ENCODE results near the gene DVL2. TPM values are rescaled to one million over a fixed set of nuclear protein-coding genes. Genes with fewer than 3 reads are reported as not detected.
A peak's percentile ranks its signal among the peaks of the same experiment; 100 is the strongest.

DVL2 gene
- total RNA-seq, 1 experiment from 2014 or later, result 45.7 TPM

DNA sequence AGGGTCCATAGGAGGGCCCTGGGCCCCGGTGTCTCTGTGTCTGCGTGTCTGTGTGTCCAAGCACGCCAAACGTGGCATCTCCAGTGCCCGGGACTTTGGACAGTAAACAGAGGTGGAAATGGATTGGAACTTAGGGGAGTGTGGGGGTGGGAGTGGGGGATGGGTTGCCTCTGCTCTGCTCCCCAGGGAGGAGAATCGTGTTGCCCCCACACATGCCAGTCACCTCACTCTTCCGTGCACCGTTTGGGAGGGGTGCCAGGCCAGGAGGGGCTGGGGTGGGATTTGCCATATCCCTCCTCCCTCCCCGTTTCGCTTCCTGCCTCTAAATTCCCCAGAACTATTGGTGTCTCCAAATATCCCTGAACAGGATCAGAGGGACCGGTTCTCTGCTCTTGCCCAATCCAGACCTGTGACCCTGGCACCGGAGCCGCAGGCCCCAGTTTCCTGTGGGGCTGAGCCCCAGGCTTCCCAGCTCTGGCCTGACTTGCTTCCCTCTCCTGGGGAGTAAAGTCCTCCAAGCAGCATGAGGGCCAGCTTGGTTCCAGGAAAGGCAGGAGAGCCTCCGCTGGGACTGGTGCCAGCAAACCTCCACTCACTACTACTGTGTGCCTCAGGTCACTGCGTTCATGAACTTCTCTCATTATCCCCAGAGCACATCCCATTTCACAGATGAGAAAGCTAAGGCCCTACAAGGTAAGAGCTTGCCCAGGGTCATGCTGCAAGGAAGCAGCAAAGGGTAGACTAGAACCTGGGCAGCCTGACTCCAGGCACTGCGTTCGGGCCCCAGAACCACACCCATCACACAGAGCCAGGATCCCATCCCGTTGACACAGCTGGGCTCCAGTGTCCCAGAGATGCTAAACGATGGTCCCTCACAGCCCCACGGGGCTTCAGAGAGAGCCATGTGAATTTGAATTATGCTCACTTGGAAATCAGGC is 54.7 kb downstream of the DVL2 start, which contains the start of gene ASGR1:
ASGR1 (minus strand) TSS at position 54 of the 938 bp plus-strand sequence. CDS start 807 bp downstream, outside the sequence.
- H3K9me3 Mint-ChIP-seq (ENCODE audit: low read depth, unreplicated experiment), result no peaks in the 10 kb centered on the region
- no peak within 1 kb of the TSS for H3K4me3 Mint-ChIP-seq (ENCODE audit: low read depth, unreplicated experiment)
- no peaks in the 10 kb centered on the region for H3K27me3 Mint-ChIP-seq (ENCODE audit: unreplicated experiment)
- peaks cover 10% of the 10 kb centered on the region for H3K4me1 Mint-ChIP-seq (ENCODE audit: low read depth, unreplicated experiment)
- intact Hi-C loops (cut with micrococcal nuclease; ENCODE audit: unreplicated experiment), result no loop called here
- CTCF ChIA-PET, result interaction anchor here (0.5 to 1.1 kb wide), 2 partner anchors 17 to 19 kb away, joined by 3 to 4 read pairs; no protein-coding TSS in a partner anchor
- no peak for DNase-seq
- TF ChIP-seq, protein P1, sequence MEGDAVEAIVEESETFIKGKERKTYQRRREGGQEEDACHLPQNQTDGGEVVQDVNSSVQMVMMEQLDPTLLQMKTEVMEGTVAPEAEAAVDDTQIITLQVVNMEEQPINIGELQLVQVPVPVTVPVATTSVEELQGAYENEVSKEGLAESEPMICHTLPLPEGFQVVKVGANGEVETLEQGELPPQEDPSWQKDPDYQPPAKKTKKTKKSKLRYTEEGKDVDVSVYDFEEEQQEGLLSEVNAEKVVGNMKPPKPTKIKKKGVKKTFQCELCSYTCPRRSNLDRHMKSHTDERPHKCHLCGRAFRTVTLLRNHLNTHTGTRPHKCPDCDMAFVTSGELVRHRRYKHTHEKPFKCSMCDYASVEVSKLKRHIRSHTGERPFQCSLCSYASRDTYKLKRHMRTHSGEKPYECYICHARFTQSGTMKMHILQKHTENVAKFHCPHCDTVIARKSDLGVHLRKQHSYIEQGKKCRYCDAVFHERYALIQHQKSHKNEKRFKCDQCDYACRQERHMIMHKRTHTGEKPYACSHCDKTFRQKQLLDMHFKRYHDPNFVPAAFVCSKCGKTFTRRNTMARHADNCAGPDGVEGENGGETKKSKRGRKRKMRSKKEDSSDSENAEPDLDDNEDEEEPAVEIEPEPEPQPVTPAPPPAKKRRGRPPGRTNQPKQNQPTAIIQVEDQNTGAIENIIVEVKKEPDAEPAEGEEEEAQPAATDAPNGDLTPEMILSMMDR (IDR thresholded peaks at IDR 0.05; ENCODE audit: unreplicated experiment), result no peak
- no peak within 1 kb of the TSS for H3K27ac Mint-ChIP-seq (ENCODE audit: unreplicated experiment)
- H3K36me3 Mint-ChIP-seq (ENCODE audit: insufficient read depth, unreplicated experiment), result peaks cover 7% of the 10 kb centered on the region
- BruUV-seq (replicated peaks), result no TSS peak

DNA sequence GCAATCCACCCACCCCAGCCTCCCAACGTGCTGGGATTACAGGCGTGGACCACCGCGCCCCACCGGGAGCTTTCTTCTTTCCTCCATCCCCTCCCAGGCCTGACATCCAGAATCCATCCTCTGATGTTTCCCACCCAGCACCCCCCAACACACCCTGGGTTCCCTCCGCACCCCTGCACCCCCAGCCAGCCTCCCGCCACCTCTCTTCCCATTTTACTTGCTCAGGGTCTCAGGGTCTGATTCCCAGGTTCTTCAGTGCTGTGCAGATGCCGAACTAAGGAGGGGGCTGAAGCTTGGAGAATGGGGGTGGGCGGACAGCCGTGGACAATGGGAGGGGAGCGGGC is 55.4 kb downstream of the DVL2 start:
- TF ChIP-seq, protein P1 (IDR thresholded peaks at IDR 0.05; ENCODE audit: unreplicated experiment), result no peak
- H3K27ac Mint-ChIP-seq (ENCODE audit: unreplicated experiment), result no peak overlapping the region
- H3K4me1 Mint-ChIP-seq (ENCODE audit: low read depth, unreplicated experiment), result peaks cover 6% of the 10 kb centered on the region
- H3K27me3 Mint-ChIP-seq (ENCODE audit: unreplicated experiment), result no peaks in the 10 kb centered on the region
- intact Hi-C loops (cut with micrococcal nuclease; ENCODE audit: unreplicated experiment), result no loop called here
- no peak for DNase-seq
- CTCF ChIA-PET, result interaction anchor here (1.1 to 2.6 kb wide), 2 partner anchors 17 to 133 kb away, joined by 4 to 20 read pairs; no protein-coding TSS in a partner anchor
- BruUV-seq (replicated peaks), result no TSS peak
- peaks cover 7% of the 10 kb centered on the region for H3K36me3 Mint-ChIP-seq (ENCODE audit: insufficient read depth, unreplicated experiment)
- no peaks in the 10 kb centered on the region for H3K9me3 Mint-ChIP-seq (ENCODE audit: low read depth, unreplicated experiment)
- H3K4me3 Mint-ChIP-seq (ENCODE audit: low read depth, unreplicated experiment), result no peak overlapping the region

DNA sequence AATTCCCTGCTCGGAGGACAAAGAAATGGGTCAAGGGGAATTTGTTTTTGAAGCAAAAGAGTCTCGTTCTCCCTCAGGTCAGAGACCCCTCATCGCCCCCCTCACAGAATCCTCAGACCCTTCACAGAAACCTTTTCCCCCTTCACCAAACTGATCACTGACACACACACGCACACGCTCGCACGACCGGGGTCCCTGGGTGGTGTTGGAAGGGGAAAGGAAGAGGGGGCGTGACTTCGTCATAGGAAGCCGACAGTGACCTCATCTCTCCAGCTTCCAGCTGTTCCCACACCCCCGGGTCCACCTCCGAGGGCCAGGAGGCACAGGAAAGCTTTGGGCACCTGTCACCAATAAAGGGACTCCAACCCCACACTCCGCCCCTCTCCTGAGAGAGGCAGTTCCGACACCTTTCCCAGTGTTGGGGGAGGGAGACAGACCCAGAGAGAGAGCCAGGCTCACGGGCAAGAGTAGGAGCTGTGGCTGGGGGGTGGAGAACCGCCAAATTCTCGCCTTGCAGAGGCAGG is 56.3 kb downstream of the DVL2 start:
- no TSS peak for BruUV-seq (replicated peaks)
- no peaks in the 10 kb centered on the region for H3K27me3 Mint-ChIP-seq (ENCODE audit: unreplicated experiment)
- TF ChIP-seq, protein P1 (IDR thresholded peaks at IDR 0.05; ENCODE audit: unreplicated experiment), result no peak
- intact Hi-C loops (cut with micrococcal nuclease; ENCODE audit: unreplicated experiment), result no loop called here
- no peak overlapping the region for H3K4me3 Mint-ChIP-seq (ENCODE audit: low read depth, unreplicated experiment)
- CTCF ChIA-PET, result interaction anchor here (1.0 to 2.6 kb wide), 3 partner anchors 13 to 132 kb away, joined by 3 to 20 read pairs (median 6); no protein-coding TSS in a partner anchor
- H3K27ac Mint-ChIP-seq (ENCODE audit: unreplicated experiment), result no peak overlapping the region
- no peaks in the 10 kb centered on the region for H3K9me3 Mint-ChIP-seq (ENCODE audit: low read depth, unreplicated experiment)
- H3K36me3 Mint-ChIP-seq (ENCODE audit: insufficient read depth, unreplicated experiment), result peaks cover 7% of the 10 kb centered on the region
- DNase-seq, result peak; percentile 12
- H3K4me1 Mint-ChIP-seq (ENCODE audit: low read depth, unreplicated experiment), result no peaks in the 10 kb centered on the region

DNA sequence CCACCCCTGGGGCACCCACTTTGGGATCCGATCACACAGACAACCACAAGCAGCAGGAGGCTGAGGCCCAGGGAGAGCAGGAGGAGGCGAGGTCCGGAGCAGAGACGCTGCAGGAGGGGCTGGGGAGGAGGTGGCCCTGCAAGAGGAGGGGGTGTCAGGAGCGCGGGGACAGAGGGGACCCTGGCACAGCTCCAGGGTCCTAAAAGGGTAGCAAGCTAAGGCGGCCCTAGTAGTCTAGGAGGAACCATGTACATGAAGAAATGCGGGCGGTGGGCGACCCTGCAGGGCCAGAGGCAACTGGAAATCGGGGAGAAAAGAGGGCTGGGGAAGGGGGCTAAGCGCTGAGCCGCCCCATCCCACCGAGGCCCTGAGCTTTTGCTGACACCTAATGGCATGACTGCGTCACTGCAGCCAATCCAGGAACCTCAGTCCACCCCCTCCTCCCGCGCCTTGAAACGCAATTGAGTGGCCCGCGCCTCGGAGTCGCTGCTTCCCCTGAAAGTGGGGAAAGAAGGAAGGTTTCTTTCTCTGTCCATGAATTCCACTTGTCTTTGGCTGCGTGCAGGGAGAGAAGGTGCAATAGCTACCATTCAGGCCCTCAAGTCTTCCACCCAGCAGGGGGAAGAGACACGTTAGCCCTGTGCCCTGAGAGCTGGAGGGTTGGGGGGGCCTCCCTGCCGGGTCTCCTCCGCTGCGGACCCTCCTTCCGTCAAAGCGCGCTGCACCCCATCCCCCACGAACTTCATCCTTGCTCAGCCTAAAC is 56.9 kb downstream of the DVL2 start:
- TF ChIP-seq, protein P1 (IDR thresholded peaks at IDR 0.05; ENCODE audit: unreplicated experiment), result peak; percentile 65
- H3K27me3 Mint-ChIP-seq (ENCODE audit: unreplicated experiment), result no peaks in the 10 kb centered on the region
- no peaks in the 10 kb centered on the region for H3K4me1 Mint-ChIP-seq (ENCODE audit: low read depth, unreplicated experiment)
- CTCF ChIA-PET, result interaction anchor here (1.0 to 2.6 kb wide), 4 partner anchors 13 to 266 kb away, joined by 3 to 20 read pairs (median 5); no protein-coding TSS in a partner anchor
- DNase-seq, result peak; percentile 62
- no peak overlapping the region for H3K27ac Mint-ChIP-seq (ENCODE audit: unreplicated experiment)
- H3K36me3 Mint-ChIP-seq (ENCODE audit: insufficient read depth, unreplicated experiment), result peaks cover 7% of the 10 kb centered on the region
- no TSS peak for BruUV-seq (replicated peaks)
- no peak overlapping the region for H3K4me3 Mint-ChIP-seq (ENCODE audit: low read depth, unreplicated experiment)
- H3K9me3 Mint-ChIP-seq (ENCODE audit: low read depth, unreplicated experiment), result no peaks in the 10 kb centered on the region
- intact Hi-C loops (cut with micrococcal nuclease; ENCODE audit: unreplicated experiment), result no loop called here

Data from Calu3 (cell line).